Measurements from ENCODE around the gene PTPRM.
"Not testable (repeated sequence)": the region's sequence is repeated elsewhere in the genome, so short reads cannot be mapped to it uniquely, and the experiment has no call there.

Gene PTPRM

DNA sequence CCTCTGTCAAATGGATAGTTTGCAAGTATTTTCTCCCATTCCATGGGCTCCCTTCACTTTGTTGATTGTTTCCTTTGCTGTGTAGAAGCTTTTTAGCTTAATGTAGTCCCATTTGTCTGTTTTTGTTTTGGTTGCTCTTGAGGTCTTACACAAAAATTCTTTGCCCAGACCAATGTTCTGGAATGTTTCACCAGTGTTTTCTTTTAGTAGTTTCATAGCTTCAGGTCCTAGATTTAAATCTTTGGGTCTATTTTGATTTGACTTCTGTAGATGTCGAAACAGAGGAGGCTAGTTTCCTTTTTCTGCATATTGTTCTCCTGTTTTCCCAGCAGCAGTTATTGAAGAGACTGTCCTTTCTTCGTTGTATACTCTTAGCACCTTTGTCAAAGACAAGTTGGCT lies 351.6 kb downstream of the PTPRM start:
- no peak for DNase-seq

GRCh38 chr18:7919565-7919964 lies 352.4 kb downstream of the PTPRM start:
- DNase-seq, result no peak

DNA sequence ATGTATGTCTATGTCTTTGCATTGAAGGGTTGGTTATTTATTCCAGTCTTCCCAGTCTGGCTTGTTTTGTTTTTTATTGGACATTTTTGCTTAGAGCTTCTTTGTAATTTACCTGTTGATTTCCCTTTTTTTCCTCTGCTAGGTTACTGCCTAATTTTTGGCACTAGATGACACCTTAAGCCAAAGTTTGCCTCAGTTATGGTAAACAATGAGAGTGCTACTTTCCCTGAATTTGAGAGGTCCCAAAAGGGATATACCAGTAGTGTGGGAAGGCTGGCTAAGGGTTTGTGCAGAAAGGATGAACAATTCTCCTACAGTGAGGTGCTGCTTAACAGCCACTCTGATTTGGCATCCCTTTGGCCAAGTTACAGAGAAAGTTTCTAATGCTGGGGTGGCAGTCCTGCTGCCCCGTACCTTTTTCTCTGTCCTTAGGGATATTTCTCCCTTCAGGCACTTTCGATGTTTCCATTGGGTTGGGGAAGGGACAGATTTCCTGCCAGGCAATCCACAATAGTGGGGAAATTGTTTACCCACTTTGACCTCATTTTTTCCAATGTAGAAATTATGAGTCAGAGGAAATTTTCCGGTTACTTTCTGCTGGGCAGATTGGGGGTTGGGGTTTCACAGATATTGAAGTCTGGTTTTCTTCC lies 354.9 kb downstream of the PTPRM start:
- no peak for DNase-seq

DNA sequence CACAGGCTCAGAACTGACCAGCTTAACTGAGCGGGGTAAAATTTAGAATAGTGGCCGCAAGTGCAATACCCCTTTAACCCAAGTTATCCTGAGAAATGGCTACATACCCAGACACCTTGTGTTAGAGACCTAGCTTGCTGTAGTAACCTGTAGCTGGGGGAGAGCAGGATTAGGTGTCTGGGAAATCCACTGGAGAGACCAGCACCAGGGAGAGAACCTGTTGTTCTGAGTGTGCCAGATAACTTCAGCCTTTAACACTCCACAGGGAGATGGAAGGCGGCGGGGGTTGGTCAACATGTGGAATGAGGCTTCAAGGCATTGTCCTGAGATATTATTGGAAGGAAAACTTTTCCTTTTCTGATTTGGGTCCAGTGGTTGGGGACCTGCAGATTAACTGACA lies 356.0 kb downstream of the PTPRM start:
- DNase-seq, result no peak

DNA sequence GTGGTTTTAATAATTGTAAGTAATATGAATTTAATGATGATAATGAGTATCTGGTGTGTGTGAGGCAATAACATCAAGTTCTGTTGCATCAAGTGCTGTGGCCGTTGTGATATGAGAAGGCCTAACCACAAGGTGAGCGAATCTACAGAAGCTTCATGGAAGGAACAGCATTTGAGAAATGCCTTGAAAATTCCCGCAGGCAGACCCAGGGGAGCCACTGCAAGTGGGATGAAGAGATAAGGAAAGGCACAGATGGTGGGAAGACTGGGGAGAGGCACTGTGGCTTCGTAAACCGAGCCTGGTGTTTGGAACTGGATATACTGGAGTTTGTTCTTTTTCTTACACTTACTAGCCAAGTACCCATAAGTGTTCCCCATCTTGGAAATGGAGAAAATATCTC lies 357.5 kb downstream of the PTPRM start:
- DNase-seq, result no peak

- no peak for DNase-seq
Measured at GRCh38 chr18:7926526-7926925, 359.4 kb downstream of the PTPRM start.

DNA sequence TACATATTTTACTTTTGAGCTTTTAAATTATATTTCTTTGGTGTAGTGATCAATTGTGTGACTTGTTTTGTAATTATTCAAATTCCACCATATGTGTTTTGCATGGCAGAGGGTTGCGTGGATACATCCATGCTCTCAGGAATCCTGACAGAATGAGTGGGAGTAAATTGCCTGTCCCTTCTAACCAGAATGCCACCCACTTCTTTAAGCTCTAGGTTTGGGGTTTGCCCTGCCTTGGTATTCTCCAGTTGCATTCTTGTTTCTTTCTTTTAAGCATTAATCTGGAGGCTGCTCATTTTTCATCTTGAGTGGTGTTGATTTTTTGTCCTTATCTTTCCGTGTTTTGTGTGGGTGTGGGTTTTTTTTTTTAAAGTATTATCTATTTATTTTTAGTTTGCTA lies 360.0 kb downstream of the PTPRM start:
- DNase-seq, result no peak

DNA sequence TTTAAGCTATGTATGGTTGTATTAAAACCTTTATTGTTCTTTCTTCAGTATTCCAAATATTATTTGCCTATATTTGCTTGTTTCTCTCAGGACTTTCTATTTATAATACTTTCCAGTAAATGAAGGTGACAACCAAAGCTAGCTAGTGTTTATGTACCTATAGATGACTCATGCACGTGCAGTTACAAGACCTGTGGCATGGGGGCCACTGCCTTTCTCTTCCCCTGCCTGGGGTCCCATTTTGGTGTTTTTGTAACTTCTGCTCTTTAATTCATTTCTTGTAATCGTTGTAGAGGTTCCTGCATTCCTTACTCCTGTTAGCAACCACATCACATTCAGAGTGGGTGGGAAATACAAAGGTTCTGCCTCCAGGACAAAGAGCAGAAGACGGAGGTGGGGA lies 364.6 kb downstream of the PTPRM start:
- DNase-seq, result no peak

- no peak for DNase-seq
Measured at GRCh38 chr18:7937268-7937667, 370.2 kb downstream of the PTPRM start.

GRCh38 chr18:7939521-7939920 lies 372.4 kb downstream of the PTPRM start:
- no peak for DNase-seq

DNA sequence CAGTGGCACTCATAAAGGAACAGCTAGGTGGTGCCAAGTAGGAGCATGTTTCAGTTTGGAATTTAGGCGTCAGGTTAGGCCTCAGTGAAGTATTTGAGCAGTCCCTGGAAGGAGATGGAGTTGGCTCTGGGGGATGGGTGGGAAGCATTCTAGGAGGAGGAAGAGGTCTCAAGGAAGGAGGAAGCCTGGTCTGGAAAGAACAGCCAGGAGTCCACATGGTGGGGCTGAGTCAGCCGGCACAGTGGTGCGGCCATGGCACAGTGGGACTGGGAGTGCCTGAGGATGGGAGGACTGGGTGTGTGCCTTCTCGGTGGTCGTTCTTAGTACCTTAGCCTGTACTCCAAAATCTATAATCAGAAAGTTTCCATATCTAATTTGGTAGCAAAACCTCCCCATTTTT lies 373.3 kb downstream of the PTPRM start:
- no peak for DNase-seq

DNA sequence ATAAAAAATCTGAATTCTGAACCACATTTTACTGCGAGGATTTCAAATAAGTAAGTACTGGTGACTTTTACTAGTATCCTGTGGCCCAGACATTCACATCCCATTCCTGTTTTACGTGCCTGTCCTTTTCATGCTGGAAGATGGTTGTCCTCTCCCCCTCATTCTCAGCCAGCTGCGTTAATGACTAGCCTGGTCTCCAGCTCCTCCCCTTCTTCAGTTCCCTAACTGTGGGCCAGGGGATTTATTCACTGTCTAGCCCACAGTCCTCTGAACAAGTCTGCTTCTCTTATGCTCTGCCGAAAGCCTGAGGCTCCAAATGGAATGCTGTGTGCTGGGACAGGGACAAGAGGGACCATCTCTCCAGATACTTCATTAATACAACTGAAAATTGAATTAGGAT lies 373.9 kb downstream of the PTPRM start:
- no peak for DNase-seq

- DNase-seq, result no peak
Measured at GRCh38 chr18:7941533-7941932, 374.4 kb downstream of the PTPRM start.

- DNase-seq, result no peak
Measured at GRCh38 chr18:7945882-7946281, 378.8 kb downstream of the PTPRM start.

GRCh38 chr18:7946734-7947377 lies 379.7 kb downstream of the PTPRM start:
- no peak for DNase-seq

DNA sequence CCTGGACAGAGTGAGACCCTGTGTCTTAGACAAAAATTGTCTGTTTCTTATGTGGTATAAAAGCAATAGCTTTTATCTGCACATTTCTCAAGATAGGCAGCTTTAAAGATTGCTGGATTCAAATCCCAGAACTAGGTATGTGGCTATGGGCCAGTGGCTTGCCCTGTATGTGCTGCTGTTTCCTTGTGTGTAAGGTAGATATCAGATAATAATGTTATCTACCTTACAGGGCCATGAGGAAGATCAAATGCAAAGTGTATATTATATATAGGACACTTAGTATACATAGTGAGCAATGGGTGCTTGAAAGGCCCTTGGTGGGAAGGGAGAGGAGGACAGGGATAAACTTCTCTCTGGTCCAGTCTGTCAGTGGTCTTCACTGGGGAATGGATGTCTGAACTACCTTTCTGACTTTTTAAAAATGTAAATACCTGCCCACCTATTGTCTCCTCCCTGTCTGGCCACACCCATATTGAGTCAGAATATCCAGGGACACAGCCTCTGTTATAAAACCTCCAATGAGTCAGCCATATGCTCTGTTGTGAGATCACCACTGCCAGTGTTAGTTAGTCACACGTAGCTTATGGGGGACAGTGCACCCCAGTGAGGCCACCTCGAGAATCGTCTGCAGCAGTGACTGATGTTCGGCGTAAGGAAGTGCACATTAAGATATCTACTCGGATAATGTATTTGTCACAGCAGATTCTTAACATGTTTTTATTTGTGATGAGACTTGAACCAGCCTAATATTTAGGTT lies 383.4 kb downstream of the PTPRM start:
- no peak for DNase-seq

DNA sequence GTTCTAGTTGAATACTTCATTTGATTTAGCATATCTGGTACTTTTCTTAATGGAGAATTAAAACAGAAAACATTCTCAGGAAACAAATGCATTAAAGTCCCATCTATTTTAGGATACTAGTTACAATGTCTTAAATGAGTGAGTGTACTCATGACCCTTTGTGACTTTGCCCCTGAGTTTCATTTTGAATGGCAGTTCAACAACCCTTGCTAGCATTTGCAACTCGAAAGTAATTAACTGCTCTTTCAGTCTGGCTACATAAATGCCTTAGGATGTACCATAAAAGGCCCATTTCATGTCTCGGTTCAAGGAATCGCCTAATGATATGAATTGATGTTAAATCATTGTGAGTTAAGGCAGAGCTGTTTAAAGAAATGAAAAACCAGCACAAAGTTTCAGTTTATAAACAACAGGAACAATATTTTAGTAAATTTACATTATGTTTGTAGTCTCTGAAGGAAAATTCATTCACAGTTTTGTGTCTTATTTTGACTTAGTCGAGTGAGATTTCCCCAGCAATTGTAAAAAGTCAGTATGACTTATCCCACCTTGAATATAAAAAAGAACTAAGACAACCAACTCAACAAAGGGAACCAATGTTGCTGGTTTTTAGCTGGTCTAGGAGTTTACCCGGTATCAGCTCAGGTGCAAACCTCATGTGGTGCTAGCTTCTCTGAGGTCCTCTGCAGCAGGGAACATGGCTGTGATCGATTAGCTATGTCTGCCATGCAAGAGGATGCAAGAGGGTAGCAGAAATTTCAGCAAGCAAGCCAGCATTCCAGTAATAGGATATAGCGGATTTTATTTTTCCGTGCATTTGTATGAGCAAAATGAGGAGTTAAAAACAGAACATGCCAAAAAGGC lies 386.2 kb downstream of the PTPRM start:
- DNase-seq, result no peak

- DNase-seq, result no peak
Measured at GRCh38 chr18:7954238-7954637, 387.1 kb downstream of the PTPRM start.

GRCh38 chr18:7955175-7955574 lies 388.1 kb downstream of the PTPRM start:
- DNase-seq, result no peak

DNA sequence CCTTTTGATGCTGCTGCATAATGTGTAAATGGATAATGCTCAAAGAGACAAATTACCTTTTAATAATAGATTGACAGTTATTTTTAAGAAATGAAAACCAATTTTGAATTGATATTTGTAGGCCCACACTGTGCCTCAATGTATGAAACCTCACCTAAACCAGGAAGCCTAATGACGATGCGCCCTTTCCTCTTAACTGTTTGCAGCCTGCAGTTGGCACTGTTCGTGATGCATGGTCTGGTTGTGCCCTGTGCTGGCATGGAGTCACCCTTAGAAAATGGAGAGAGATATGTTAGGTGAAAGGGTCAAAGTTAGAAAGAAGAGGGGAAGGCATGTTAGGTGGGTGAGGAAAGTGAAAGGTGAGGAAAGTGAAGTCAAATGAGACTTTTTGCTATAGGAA lies 390.2 kb downstream of the PTPRM start:
- no peak for DNase-seq

DNA sequence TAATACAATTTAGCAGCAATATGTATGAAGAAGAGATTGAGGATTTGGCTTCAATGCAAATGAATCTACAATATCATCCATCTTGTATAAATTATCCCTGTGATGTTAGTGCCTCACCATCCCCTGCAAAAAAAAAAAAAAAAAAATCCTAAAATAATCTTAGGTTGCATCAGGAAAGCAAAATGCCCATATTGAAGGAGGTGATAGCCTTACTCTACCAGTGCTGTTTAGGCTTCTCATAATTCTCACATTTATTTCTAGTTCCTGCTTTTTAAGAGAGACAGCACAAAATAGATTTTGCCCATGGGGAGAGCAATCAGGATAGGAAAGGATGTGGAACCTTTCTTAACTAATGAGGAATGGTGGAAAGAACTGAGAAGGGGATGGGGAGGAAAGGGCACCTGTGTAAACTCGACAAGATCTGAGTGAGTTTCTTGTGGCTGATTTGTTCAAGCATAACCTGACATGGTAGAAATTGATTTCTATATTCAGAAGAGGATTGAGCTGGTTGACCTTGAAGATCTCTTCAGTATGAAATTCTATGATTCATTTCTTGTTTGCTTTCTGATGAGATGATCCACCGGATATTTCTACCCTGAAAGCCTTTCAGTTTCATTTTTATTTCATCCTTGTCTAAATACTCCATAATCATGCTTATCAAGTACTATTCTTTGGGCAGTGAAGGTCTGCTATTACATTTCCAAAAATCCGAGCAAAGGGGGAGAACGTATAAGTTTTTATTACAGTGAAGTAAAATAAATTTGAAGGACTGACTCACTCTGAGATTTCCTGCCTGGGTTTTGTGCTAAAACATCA lies 391.2 kb downstream of the PTPRM start:
- DNase-seq, result no peak

GRCh38 chr18:7958897-7959146 lies 391.7 kb downstream of the PTPRM start:
- DNase-seq, result no peak

- DNase-seq, result not testable (repeated sequence)
Measured at GRCh38 chr18:7966682-7967081, 399.6 kb downstream of the PTPRM start.
